Panc1 (cell line): ENCODE measurements around the gene ODC1. TPM values are rescaled to one million over a fixed set of nuclear protein-coding genes. Genes with fewer than 3 reads are reported as not detected.
"Not testable (repeated sequence)": the region's sequence is repeated elsewhere in the genome, so short reads cannot be mapped to it uniquely, and the experiment has no call there.

Experiments used
- ATAC-seq: fragments of 200-7000 bp; cut with Tn5 transposase; 2 replicates; pipeline ENCODE4 v1.9.1; 2020; ENCODE audit warnings: mild to moderate bottlenecking, moderate library complexity
- BruUV-seq: library from RNA; stranded (reverse); fragments of 400-500 nt; replicated peaks from 2 replicates; lab custom pipeline; 2021; lab: Mats Ljungman, UMichigan
- CTCF ChIA-PET: fragments of 300-600 bp; sonication (Branson Sonifier 250); formaldehyde crosslinking; loops from one replicate; lab custom pipeline; 2022; ENCODE audit warnings: antibody characterized with exemption; lab: Charles Lee
- POLR2A ChIA-PET: fragments of 300-600 bp; sonication (Branson Sonifier 250); formaldehyde crosslinking; loops from one replicate; lab custom pipeline; 2022; ENCODE audit warnings: antibody characterized with exemption; lab: Charles Lee
- DNase-seq: peaks from one replicate; pipeline ENCODE4 v3.0.0-alpha.2; 2010; ENCODE audit warnings: low read depth, low spot score
- H3K27ac ChIP-seq: 2 replicates; pipeline ENCODE4 v1.5.1; 2011; ENCODE audit warnings: mild to moderate bottlenecking, low read length, inconsistent platforms
- H3K27me3 ChIP-seq: fragments of 200-500 bp; sonication (Bioruptor generic); 2 replicates; pipeline ENCODE4 v1.6.0; 2014; ENCODE audit warnings: low read length, inconsistent platforms; ENCODE audit not compliant: control insufficient read depth, insufficient read depth
- H3K36me3 ChIP-seq: fragments of 200-500 bp; sonication (Bioruptor generic); 2 replicates; pipeline ENCODE4 v1.5.1; 2014; ENCODE audit warnings: inconsistent platforms, mild to moderate bottlenecking, low read length, moderate library complexity; ENCODE audit not compliant: control insufficient read depth, insufficient read depth
- H3K4me1 ChIP-seq: 2 replicates; pipeline ENCODE4 v1.5.1; 2011; ENCODE audit warnings: inconsistent platforms, mild to moderate bottlenecking, low read length, moderate library complexity; ENCODE audit not compliant: control insufficient read depth, insufficient read depth
- H3K4me3 ChIP-seq, 2 experiments: 2 replicates each; pipeline ENCODE4 v1.5.1; 2011 to 2012; ENCODE audit warnings: low read depth in 2 of 2, low read length in 2 of 2, mild to moderate bottlenecking in 2 of 2, inconsistent platforms in 1 of 2, moderate library complexity in 1 of 2
- H3K9me3 ChIP-seq: fragments of 200-500 bp; sonication (Bioruptor generic); 2 replicates; pipeline ENCODE4 v1.5.1; 2014; ENCODE audit warnings: low read depth, mild to moderate bottlenecking, inconsistent platforms, low read length, moderate library complexity; ENCODE audit not compliant: control insufficient read depth, insufficient read depth
- CTCF ChIP-seq: fragments of 450-650 bp; IDR thresholded peaks from 2 replicates; pipeline ENCODE4 v1.5.1; 2017; ENCODE audit warnings: mild to moderate bottlenecking
- POLR2AphosphoS5 ChIP-seq: IDR thresholded peaks from 2 replicates; pipeline ENCODE4 v1.6.1; 2012; ENCODE audit warnings: mild to moderate bottlenecking, low read depth, low read length, moderate library complexity
- SIN3A ChIP-seq: IDR thresholded peaks from 2 replicates; pipeline ENCODE4 v1.6.1; 2012; ENCODE audit warnings: low read depth, mild to moderate bottlenecking, low read length, moderate library complexity, borderline replicate concordance; ENCODE audit not compliant: insufficient read depth
- TCF7L2 ChIP-seq: IDR thresholded peaks from 2 replicates; pipeline ENCODE4 v1.6.1; 2011; ENCODE audit warnings: mild to moderate bottlenecking, low read depth, low read length, inconsistent platforms
- in situ Hi-C: cut with HindIII; loops from 2 replicates; pipeline ENCODE4 v1.10.0; 2016; ENCODE audit warnings: low sequenced_read_pairs, low pct_unique_long_range_greater_than_20kb
- intact Hi-C: fragments of 100-400 bp; cut with micrococcal nuclease; formaldehyde crosslinking; loops from one replicate; pipeline ENCODE4 v1.10.0; 2022; ENCODE audit not compliant: unreplicated experiment
- total RNA-seq: library from RNA; stranded (reverse); gene quantifications from one replicate; pipeline ENCODE4 v1.2.1, GENCODE V29; 2021; ENCODE audit not compliant: unreplicated experiment
- TF ChIP-seq, protein P1 (sequence below), 2 experiments: IDR thresholded peaks; 2 replicates each; pipeline ENCODE4 v1.6.1; 2011 to 2012; ENCODE audit warnings: low read depth in 2 of 2, control low read depth in 1 of 2, low read length in 1 of 2, mild to moderate bottlenecking in 1 of 2, moderate library complexity in 1 of 2; ENCODE audit not compliant: insufficient read depth in 1 of 2

The ODC1 gene
- total RNA-seq, 1 experiment from 2014 or later = 159 TPM

DNA sequence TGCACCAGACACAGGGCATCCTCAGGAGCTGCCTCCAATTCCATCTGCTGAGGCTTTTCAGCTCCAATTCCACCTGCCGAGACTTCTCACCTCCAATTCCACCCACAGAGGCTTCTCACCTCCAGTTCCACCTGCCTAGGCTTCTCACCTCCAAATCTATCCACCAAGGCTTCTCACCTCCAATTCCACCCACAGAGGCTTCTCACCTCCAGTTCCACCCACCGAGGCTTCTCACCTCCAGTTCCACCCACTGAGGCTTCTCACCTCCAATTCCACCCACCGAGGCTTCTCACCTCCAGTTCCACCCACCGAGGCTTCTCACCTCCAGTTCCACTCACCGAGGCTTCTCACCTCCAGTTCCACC lies 39.6 kb upstream of the ODC1 start:
- POLR2A ChIA-PET, in situ Hi-C loops, H3K9me3 ChIP-seq, DNase-seq, H3K4me3 ChIP-seq, H3K36me3 ChIP-seq, CTCF ChIA-PET, H3K4me1 ChIP-seq, H3K27ac ChIP-seq, BruUV-seq, intact Hi-C loops: not testable (repeated sequence)
- H3K27me3 ChIP-seq = peaks cover 11% of the 10 kb centered on the region
- ATAC-seq = peak; percentile 40

GRCh38 chr2:10487081-10487740 lies 39.1 kb upstream of the ODC1 start:
- no peak overlapping the region for H3K27ac ChIP-seq
- H3K27me3 ChIP-seq = peaks cover 11% of the 10 kb centered on the region
- in situ Hi-C loops (no loop called here), intact Hi-C loops (no loop called here)
- ATAC-seq (peak; percentile 91), DNase-seq (peak; percentile 47)
- no peak for TF ChIP-seq TCF7L2
- TF ChIP-seq POLR2AphosphoS5 = no peak
- TF ChIP-seq, protein P1, sequence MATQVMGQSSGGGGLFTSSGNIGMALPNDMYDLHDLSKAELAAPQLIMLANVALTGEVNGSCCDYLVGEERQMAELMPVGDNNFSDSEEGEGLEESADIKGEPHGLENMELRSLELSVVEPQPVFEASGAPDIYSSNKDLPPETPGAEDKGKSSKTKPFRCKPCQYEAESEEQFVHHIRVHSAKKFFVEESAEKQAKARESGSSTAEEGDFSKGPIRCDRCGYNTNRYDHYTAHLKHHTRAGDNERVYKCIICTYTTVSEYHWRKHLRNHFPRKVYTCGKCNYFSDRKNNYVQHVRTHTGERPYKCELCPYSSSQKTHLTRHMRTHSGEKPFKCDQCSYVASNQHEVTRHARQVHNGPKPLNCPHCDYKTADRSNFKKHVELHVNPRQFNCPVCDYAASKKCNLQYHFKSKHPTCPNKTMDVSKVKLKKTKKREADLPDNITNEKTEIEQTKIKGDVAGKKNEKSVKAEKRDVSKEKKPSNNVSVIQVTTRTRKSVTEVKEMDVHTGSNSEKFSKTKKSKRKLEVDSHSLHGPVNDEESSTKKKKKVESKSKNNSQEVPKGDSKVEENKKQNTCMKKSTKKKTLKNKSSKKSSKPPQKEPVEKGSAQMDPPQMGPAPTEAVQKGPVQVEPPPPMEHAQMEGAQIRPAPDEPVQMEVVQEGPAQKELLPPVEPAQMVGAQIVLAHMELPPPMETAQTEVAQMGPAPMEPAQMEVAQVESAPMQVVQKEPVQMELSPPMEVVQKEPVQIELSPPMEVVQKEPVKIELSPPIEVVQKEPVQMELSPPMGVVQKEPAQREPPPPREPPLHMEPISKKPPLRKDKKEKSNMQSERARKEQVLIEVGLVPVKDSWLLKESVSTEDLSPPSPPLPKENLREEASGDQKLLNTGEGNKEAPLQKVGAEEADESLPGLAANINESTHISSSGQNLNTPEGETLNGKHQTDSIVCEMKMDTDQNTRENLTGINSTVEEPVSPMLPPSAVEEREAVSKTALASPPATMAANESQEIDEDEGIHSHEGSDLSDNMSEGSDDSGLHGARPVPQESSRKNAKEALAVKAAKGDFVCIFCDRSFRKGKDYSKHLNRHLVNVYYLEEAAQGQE (IDR thresholded peaks at IDR 0.05; ENCODE audit: insufficient read depth in 1 of 2, low read depth in 2 of 2, low read length in 1 of 2) = no peak
- TF ChIP-seq CTCF = no peak
- no peak for TF ChIP-seq SIN3A
- no peak overlapping the region for H3K4me3 ChIP-seq
- ChIA-PET CTCF (interaction anchor here (0.6 kb wide), 1 partner anchor 49 kb away, joined by 7 read pairs; no protein-coding TSS in a partner anchor), POLR2A (no interaction called here)
- no TSS peak for BruUV-seq
- no peaks in the 10 kb centered on the region for H3K36me3 ChIP-seq
- H3K9me3 ChIP-seq = no peaks in the 10 kb centered on the region
- peaks cover 8% of the 10 kb centered on the region for H3K4me1 ChIP-seq

DNA sequence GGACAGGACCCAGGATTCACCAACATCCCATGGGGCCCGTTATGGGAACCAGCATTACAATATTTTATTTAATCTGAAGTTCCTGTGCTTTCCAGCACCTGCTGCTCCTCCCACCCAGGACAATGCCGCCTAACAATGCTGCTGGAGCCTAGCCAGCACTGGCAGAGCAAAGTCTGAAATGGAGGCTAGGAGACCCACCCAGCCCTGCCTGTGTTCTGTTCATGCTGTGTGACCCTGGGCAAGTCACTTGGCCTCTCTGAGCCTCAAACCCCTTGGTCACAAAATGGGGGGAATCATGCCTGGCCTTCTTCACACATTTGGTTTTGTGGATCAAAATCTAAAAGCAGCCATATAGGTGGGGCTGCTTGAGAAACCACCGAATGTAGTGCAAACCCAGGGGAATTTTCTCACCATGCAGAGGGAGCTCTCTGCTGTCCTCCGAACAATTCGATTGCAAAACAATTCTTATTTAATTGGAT lies 38.5 kb upstream of the ODC1 start:
- no peak overlapping the region for H3K4me3 ChIP-seq
- H3K4me1 ChIP-seq = peaks cover 8% of the 10 kb centered on the region
- peak; percentile 54 for ATAC-seq
- H3K27ac ChIP-seq = no peak overlapping the region
- TF ChIP-seq POLR2AphosphoS5 (no peak), CTCF (no peak), SIN3A (no peak), TCF7L2 (no peak)
- TF ChIP-seq, protein P1 (IDR thresholded peaks at IDR 0.05; ENCODE audit: insufficient read depth in 1 of 2, low read depth in 2 of 2, low read length in 1 of 2) = no peak
- no peaks in the 10 kb centered on the region for H3K9me3 ChIP-seq
- in situ Hi-C loops = no loop called here
- ChIA-PET CTCF (interaction anchor here (0.6 kb wide), 1 partner anchor 50 kb away, joined by 7 read pairs; no protein-coding TSS in a partner anchor), POLR2A (no interaction called here)
- intact Hi-C loops = no loop called here
- BruUV-seq = no TSS peak
- no peaks in the 10 kb centered on the region for H3K36me3 ChIP-seq
- peaks cover 11% of the 10 kb centered on the region for H3K27me3 ChIP-seq
- no peak for DNase-seq
